Islet precursor cell (in vitro differentiated cells): ENCODE results near the gene PTPN14.

ENCODE experiments used
- DNase-seq: peaks from one replicate; pipeline ENCODE4 v3.0.0-alpha.2; 2018

Gene PTPN14

DNA sequence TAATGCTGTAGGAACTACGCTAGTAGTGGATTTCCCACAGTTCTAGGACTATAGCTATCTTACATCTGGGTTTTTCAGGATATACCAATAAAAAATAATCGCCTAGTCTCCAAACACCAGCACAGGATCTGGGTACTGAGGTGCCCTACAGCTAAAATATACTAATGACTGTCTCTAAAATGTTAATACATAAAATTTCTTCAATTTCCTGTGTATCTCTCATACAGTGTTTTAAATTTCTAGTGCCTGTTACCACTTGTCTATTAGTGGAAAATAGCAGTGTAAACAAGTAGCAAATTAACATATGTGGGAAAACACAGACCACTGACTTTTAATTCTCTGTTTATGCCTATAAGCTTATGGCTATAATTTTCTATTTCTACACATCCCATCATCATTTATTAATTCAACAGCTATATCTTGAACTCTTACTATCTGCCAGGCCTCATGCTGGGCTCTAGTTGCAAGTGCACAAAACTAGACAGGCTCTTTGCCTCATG lies 16.1 kb upstream of the PTPN14 start:
- DNase-seq: no peak

- DNase-seq: no peak
Observed at GRCh38 chr1:214566158-214567104, 15.0 kb upstream of the PTPN14 start.

DNA sequence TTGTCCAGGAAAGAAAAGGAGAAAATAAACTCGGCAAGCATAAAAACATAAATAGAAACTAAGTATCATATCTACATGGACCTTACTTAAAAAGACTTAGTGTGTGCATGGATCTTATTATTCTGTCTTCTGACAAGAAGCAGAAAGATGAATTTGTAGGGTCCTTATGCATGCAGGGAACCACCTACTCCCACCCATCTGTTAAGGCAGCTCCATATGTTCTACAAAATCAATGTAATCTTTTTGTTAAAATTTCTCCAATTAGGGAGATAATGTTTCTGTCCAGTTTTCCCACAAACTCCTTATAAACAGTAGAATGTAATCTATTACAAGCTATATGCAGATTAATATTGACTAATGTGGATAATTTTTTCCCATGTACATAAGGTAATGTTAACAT lies 13.9 kb upstream of the PTPN14 start:
- DNase-seq: no peak

GRCh38 chr1:214563881-214564280 lies 12.5 kb upstream of the PTPN14 start:
- DNase-seq: no peak

- peak; percentile 90 for DNase-seq
Observed at GRCh38 chr1:214557952-214558735, 6.7 kb upstream of the PTPN14 start.

GRCh38 chr1:214553142-214553710 lies 1.8 kb upstream of the PTPN14 start:
- no peak for DNase-seq

- peak; percentile 97 for DNase-seq
Observed at GRCh38 chr1:214552174-214552608, 789 bp upstream of the PTPN14 start.

- peak; percentile 67 for DNase-seq
Observed at GRCh38 chr1:214550857-214551435, 456 bp downstream of the PTPN14 start.

DNA sequence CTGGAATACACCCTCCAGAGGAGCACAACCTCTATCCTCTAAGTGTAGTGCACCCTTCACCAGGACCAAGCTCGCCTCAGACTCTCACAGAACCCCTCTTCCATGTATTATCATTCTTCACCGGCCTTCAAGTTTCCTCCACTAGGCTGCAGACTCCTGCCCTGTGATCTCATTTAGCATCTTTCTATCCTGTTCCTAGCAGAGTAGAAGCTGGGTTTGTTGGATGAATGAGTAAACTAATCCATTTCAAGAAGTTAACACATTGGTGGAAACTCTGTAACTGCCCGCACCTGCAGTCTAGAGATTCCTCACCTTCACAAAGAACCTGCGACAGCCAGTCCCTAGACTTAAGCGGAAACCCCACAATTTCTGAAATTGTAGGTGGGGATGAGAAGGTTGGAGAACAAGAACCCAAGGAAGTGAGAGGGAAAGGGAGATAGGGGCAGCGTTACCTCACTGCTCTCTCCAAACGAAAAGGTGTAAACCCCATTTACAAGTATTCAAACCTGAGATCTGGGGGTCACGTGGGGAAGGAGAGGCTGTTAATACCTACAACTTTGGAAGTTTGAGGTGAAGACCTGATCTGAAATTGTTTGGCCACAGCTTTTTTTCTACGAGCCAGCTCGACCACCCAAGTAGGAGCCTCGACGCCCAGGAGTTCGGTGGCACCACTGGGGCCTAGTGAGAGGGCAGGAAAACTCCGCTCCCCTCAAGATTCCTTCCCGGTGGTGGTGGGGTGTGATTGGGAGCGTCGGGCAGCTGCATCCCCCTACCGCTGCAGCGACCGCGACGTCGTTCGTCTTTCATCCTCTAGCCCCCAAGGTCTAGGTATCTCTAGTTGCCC lies 1.2 kb downstream of the PTPN14 start:
- DNase-seq: no peak

DNA sequence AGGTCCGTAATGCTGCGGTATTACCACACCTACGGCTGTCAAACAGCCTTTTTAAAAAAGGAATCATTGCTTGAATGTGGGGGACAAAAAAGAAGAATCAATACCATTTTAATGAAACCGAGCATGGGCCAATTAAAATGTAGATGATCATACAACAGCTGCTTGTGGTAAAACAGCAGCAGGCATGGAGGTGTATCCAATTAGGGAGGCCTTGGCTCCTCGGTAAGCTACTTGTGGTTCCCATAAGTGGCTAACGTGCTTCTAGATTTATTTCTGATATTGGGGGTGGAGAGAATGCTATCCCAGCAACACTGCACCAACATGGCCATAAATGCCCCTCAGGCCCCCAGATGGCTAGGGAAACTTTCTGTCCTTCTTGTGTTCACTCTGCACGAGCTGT lies 1.8 kb downstream of the PTPN14 start:
- DNase-seq: no peak

GRCh38 chr1:214548988-214549387 lies 2.4 kb downstream of the PTPN14 start:
- no peak for DNase-seq

- DNase-seq: no peak
Observed at GRCh38 chr1:214548271-214548670, 3.1 kb downstream of the PTPN14 start.

DNA sequence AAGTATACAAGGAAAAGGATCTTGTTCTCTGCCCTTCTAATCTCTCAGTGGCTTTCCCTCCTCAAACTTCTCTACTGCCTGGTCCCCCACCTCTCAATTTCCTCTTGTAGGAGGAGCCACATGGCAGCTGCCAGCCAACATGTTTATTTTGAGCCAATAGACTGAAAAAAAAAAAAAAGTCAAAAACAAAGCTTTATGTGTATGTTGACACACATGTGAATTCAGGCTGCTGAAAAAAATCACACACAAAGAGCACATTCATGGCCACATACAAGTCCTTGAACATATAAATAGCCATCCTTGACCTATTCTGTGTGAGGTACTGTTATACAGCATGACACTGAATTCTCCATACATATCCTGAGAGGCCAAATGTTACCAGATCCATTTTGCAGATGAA lies 3.7 kb downstream of the PTPN14 start:
- no peak for DNase-seq

DNA sequence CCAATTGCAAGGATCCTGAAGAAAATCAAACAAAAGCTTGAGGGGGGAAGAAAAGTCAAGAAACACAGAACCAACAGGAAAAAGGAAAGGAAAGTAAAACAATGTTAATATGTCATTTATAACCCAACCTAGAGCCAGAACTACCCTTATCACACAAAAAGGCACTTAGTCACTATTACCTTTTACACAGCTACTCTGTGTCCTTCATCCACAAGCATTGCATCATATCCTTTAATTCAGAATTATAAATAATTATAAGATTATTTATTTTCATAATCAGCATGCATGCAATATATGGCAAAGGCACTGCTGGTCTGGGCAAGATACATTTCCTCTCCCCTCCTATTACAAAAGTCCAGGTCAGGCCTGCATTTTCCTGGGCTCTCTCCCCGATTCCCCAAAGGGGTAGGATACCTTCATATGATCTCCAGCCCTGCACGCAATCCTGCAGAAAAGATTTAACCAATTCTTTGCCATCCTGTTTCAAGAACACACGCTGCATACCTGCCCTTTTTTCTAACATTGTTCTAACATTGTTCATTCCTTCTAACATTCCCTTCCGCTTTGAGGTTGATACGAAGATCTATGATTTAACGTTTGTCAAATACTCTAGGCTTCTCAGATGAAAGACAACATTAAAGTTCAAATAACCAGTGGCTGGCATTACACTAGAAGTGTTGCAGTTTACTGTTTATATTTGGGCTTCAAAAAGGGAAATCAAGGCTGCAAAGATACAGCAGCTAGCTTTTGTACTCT lies 4.3 kb downstream of the PTPN14 start:
- no peak for DNase-seq

DNA sequence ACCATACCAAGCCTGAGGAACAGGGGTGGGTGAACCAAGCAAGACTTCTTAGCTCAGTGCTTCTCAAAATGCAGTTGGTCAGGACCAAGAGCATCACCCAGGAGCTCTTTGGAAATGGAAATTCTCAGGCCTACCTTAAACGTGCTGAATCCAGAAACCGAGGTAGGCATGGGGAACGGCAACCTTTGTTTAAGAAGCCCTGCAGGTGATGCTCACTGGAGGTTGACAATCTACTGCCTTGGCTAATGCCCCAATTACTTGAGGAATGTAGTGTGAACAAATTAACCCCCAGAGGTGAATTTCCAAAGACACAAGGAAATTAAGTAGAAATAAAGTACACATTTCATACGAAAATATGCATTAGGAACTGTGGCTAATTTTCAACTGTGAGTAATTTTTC lies 5.3 kb downstream of the PTPN14 start:
- DNase-seq: no peak

DNA sequence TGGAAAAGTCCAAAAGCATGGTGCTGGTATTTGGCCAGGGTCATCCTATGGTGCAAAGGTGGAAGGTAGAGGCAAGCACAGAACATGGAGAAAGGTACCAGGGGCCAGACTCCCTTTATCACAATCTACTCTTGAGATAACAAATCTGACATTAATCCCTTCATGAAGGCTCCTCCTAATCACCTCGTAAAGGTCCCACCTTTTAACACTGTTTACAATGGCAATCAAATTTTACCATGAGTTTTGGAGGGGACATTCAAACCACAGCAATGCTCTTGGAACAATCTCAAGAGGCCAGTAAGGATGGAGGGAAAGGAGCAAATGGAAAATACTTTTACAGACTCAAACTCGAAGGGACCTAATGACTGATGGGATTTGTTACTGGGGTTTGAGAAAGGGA lies 6.1 kb downstream of the PTPN14 start:
- DNase-seq: no peak

DNA sequence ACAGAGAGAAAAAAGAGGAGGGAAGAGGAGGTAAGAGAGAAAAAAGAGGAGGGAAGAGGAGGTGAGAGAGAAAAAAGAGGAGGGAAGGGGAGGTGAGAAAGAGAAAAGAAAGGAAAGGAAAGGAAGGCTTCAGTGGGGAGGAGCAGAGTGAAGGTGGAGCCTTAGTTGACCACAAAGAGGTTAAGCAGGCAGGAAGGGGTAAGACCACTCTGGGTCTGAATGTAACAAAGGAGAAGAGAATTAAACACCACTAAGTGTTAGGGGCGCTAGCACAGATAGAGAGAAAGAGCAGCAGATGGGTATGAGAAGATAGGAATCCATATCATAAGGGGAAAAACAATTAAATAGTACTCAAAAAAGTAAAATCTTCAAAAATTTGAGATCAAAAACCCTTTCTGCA lies 6.6 kb downstream of the PTPN14 start:
- DNase-seq: no peak

GRCh38 chr1:214542275-214543199 lies 8.9 kb downstream of the PTPN14 start:
- no peak for DNase-seq

DNA sequence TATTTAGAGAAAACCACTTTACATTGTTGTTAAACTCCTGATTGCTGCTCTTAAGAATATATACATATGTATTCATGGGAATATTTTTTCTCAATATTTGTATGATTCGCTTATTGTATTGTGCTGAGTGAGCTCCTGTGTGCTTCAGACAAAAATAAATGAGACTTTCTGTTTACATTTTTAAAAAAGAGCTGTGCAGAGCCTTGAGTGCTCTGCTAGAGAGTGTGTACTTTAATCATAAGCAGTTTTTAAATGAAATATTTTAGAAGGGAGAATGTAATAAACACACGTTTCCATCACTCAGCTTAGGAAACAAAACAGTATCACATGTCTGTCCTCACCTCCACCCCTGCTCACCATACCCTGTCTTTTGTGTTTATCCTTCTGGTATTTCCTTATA lies 9.7 kb downstream of the PTPN14 start:
- no peak for DNase-seq

DNA sequence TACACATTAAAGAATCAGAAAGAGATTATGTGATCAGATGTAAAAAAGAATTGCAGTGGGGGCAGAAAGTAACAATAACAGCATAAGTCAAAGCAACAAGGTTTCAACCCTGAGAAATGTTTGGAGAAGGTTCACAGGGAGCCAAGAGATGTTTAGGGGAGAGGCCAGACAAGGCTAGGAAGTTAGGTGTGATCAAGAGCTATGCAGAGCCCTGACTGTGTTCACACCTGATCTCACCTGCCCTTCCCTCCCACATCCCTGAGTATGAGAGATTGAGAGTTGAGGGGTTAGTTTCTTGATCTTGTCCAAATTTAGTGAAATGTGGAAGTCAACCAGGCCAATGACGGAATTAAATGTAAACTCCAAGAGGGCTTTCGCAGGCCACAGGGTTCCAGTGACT lies 10.2 kb downstream of the PTPN14 start:
- DNase-seq: no peak
